HG03025 (cell line): Measurements from ENCODE around the gene LLGL2.
A peak's percentile ranks its signal among the peaks of the same experiment; 100 is the strongest.
"Not testable (repeated sequence)": the region's sequence is repeated elsewhere in the genome, so short reads cannot be mapped to it uniquely, and the experiment has no call there.

Experiments
- ATAC-seq: cut with Tn5 transposase; IDR thresholded peaks from one replicate; pipeline ENCODE4 v1.9.1; 2021; ENCODE audit warnings: mild to moderate bottlenecking, moderate library complexity; ENCODE audit not compliant: unreplicated experiment, low FRiP score

LLGL2 gene

DNA sequence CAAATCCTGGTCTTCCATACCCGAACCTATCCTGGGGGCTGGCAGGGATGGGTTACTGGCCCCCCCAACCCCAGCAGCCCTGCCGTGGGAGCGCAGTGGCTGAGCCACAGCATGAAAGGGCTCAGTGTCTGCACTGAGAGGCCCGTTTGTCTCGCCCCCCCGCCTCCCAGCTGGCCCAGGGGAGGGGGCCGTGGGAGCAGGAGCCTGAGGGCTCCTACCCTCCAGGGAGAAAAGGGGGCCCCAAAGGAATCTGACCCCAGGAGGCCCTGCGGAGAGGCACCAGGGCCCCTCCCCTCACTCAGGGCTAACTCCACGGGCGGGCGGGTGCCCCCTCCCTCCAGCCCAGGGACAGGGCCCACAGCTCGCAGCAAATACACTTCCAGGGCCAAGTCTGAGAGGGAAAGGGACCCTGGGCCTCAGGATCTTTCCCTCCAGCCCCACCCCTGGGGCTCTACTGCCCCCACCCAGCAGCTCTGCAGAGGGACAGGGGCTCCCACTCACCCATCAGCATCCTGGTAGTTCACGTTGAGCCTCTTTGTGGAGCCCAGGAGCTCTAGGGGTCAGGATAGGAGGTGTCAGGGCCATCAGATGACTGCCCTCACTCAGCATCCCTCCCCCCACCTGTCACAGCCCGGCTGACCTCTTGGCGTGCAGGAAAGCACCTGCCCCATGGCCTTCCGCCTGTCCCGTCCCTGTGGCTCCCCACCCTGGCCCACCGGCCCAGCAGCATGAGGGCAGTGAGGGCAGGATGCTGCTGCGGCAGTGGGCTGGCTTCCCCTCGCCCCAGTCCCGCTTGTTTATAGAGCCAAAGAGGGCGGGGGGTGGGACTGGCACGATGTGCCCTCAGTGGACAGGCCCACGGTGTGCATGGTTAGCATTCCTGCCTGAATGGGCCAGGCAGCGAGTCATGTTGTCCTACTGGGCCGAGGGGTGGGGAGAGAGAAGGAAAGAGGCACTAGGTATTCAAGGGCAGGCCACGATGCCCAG is 17.5 kb upstream of the LLGL2 start:
- no peak for ATAC-seq

DNA sequence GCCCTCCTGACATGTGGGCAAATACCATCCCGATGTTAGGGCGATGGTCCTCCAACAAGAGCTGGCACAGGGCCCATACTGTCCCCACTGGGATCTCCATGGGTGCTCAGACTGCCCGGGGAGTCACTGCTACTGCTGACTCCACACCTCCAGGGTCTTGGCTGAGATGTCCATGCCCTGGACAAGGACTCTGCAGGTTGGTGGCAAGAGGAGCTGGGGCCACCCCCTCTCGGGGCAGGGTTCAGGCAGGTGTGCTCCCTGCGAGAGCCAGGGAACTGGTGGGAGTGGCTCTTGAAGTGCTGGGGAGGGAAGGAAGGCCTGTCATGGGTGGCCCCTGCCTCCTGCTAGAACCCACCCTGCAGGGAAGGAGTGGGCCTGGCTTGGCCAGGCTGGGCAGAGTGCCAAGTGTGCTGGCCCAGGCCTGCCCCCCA is 16.6 kb upstream of the LLGL2 start:
- no peak for ATAC-seq

DNA sequence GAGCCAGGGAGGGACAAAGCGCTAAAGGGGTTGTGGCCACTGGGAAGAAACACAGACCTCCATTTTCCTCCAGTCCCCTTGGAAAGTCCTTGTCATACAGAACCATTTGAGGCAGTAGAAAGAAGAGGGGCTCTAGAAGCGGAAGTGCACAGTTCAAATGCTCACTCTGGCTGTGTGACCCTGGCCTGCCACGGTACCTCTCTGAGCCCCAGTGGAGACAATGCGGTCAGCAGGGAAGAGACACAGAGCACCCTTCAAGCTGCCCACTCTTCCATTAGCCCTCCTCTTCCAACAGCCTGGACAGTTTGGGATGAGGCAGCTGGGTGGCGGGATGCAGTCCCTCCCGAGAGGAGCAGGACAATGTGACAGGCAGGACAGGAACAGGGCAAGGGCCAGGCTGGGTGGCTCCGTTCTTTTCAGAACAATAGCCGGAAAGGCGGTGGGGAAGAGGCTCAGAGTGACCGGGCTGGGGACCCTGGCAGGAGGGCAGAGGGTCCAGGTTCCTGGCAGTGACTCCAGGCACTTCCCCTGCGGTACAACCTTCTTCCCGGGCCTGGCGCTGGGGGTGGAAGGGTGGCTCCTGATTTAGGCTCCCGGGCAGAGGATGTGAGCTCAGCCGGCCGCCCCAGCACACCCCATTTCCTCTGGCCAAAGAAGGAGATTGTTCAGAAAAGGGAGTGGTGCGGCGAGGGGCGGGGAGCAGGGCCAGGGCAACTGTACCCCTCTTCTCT is 15.8 kb upstream of the LLGL2 start:
- ATAC-seq: no peak

DNA sequence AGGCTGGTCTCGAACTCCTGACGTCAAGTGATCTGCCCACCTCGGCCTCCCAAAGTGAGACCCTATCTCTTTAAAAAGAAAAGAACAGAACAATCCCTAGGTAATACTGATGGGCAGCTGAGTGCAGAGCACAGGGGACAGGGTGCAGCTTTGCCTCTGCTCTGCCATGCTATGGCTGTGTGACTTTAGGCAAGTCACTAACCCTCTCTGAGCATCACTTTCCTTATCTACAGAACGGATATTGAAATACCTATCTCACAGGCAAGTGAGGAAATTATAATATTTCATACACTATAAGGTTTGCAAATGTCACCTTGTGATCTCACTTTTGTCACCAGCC is 14.3 kb upstream of the LLGL2 start:
- no peak for ATAC-seq

DNA sequence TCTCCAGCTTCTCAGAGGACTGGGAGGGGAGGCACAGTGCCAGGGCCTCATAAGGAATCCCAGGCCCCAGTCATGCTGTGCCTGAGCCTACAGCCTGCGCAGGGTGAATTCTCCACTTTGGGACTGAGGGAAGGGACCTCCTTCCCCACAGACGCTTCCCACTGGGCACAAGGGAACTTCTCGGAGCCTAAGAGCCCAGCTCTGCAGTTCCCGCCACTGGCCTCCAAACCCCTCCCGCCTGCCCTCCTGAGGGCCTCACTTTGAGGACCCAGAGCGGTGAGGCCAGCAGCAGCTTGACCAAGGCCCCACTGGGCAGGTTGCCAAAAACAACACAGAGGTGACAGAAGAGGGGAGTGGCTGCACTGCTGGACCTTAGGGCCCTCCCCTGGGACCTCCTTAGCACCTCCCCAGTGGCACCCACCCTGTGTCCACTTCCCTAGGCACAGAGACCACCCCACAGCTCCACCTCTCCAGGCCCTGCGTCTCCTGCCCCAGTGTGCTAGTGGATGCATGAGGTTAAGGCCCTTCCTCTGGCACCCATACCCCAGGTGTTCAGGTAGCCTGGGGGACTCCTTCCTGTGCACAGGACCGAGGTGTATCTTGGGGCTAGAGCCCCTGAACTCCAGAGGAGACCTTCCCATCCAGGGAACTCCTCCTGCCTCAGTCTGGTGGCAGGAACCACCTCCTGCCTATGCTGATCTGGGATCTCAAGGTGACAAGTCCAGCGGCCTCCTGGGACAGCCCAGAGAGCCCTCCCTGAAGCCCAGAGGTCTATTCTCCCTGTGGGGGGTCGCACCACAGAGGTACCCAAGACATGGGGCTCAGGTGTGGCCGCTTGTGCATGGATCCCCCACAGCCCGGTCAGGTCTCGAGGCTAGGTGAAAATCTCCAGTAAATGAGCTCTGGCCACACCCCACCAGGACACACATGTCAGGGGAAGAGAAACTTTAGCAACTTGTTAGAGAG is 13.6 kb upstream of the LLGL2 start:
- no peak for ATAC-seq

DNA sequence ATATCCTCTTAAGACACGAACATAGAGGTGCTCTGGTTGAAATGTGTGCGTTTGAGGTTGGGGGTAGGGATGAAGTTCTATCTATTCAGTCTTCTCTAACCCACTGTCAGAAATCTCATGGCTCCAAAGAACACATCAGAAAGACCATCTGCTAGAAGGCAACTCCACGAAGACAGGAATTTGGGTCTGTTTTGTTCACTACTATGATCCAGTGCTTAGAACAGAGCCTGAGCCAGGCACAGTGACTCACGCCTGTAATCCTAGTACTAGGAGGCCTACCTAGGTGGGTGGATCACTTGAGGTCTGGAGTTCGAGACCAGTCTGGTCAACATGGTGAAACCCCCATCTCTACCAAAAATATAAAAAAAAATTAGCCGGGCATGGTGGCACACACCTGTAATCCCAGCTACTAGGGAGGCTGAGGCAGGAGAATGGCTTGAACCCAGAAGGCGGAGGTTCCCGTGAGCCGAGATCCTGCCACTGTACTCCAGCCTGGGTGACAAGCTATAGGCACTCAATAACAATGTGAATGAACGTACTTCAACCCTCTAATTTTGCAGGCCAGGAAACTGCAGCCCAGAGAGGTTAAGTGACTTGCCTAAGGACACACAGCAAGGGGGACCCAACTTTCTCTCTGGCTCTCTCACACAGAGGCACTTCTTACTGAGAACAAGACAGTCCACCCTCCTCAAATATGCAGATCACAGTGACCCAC is 12.4 kb upstream of the LLGL2 start:
- no peak for ATAC-seq

DNA sequence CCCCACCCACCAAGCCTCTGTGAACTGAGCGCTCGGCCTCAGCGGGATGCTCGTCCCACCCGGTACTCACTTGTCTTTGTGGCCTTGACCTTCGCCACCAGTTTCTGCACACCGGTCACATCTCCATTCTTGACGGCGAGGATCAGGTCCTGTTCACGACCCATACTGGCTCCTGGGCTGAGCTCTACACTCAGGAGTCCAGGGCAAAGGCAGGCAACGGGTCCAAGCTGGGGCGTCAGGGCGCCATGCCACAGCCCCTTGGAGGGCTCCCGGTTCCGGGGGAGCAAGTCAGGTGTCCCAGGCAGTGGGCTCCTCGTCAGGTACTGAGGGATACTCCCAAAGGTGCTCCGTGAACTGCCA is 11.9 kb upstream of the LLGL2 start:
- ATAC-seq: no peak

DNA sequence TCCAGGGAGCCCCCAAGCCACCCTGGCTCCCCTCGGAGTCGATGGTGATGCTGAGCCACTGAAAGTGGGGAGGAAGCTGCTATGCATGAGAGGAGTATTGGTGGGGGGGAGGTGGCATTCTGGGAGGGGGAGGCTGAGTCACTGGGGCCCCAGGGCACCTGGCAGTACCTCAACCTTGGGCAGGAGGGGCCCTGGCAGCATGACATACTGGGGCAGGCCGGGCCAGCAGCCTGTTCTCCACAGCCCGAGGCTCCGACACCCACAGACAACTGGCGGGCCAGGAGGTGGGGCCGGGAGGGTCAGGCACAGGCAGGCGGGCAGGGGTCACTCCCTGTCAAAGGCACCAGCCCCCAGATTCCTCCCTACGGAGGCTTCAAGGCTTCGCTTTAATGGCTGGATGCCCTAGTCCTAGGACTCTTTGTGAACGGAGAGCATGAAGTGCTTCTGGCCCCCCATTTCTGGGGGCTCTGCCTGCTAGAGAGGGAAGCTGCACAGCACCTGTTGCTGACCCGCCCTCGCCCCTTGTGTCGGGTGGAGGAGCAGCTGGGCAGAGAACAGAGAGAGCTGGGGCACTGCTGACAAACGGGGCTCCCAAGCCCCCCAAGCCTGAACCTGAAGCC is 11.1 kb upstream of the LLGL2 start:
- no peak for ATAC-seq

DNA sequence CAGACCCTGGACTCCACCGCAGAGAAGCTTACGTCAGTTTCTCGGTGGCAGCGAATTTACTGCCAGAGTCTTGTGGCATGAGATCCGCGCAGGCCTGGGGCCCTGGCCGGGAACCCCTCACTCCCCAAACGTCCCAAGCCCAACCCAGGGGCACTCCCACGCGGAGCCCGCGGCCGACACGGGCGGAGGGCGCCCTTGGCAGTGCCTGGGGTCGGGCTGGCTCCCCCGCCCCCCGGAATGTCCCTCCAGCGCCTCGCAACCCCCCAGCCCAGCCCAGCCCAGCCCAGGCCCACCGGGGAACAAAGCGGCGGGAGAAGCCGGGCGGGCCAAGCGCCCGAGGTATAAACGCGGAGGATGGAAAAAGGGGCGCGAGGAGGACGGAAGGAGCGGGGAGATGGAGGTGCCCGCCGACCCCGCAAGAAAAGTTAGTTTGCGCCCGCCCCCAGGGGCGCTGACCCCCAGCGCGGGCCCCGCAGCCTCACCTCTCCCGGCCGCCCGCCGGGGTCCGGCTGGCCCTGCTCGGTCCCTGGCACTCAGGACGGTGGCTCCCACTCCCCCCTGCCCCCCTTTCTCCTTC is 10.5 kb upstream of the LLGL2 start:
- no peak for ATAC-seq

DNA sequence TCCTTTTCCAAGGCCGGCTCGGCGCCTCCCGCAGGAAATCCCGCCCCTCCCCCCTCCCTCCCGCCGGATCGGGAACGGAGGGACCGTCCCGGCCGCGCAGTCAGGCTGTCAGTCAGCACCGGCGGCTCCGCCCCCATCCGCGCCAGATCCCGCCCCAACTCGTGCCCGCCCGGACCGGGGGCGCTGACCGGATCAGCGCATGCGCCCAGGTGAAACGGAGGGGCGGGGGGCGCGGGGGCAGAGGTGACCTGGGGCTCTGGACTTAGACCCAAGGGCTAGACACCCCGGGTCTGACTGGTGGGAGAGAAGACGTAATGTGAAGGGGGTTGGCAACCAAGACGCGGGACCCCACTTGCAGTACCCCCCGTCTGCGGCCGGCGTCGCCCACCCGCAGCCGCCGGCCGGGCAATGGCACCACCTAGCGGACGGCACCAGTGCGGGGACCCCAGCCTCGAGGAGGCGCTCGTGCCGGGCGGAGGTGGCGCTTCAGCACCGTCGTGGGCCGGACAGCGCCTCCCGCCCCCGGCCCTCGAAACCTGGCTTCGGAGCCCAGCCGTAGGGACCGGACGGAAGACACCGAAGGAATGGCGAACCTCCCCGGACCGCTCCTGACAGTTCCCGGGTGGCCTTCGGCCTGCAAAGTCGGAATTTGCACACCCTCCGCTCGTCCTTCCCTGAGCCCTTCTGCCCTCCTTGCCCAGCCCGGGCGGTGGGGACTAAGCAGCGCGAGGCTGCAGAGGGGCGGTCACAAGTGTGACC is 9.8 kb upstream of the LLGL2 start, which contains the start of gene CASKIN2:
Gene CASKIN2 (minus strand): TSS at position 42 of the 759 bp plus-strand sequence. CDS start 1,733 bp downstream, outside the sequence.
- ATAC-seq: peak; percentile 44

DNA sequence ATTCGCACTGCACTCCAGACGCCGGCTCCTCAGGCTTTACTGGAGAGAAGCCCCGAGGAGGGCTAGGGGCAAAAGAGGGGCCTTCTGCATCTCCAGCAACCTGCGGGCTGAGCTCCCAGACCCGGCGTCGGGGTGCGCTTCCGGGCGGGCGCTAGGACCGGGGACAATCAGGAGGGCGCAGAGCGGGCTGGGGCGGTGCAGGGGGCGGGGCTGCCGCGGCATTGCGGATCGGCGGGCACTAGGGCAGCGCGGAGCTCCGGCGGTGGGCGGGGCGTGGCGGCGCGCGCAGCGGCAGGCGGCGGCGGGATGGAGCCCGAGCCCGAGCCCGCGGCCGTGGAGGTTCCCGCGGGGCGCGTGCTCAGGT is 9.3 kb upstream of the LLGL2 start, which contains the start of gene TSEN54:
Gene TSEN54 (plus strand): TSS at position 274 of the 364 bp plus-strand sequence. CDS start 33 bp downstream, at position 307.
- ATAC-seq: peak; percentile 64

DNA sequence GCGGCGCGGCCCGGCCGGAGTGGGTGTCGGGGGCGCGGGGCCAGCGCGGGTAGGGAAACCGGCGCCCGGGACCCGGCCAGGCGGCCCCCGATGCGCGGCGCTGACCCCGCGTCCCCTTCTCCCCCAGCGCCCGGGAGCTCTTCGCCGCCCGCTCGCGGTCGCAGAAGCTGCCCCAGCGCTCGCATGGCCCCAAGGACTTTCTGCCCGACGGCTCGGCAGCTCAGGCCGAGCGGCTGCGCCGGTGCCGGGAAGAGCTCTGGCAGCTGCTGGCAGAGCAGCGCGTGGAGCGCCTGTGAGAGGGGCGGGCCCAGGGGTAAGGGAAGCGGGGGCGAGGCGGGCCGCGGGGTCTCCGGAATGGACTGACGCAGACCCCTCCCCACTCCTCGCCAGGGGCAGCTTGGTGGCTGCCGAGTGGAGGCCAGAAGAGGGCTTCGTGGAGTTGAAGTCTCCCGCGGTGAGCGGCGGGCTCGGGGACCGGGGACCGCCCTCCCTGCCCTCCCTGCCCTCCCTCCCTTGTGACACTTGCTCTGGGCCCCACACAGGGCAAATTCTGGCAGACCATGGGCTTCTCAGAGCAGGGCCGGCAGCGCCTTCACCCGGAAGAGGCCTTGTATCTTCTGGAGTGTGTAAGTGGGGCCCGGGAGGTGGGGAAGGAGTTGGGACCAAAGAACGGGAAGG is 8.7 kb upstream of the LLGL2 start:
- peak; percentile 13 for ATAC-seq

DNA sequence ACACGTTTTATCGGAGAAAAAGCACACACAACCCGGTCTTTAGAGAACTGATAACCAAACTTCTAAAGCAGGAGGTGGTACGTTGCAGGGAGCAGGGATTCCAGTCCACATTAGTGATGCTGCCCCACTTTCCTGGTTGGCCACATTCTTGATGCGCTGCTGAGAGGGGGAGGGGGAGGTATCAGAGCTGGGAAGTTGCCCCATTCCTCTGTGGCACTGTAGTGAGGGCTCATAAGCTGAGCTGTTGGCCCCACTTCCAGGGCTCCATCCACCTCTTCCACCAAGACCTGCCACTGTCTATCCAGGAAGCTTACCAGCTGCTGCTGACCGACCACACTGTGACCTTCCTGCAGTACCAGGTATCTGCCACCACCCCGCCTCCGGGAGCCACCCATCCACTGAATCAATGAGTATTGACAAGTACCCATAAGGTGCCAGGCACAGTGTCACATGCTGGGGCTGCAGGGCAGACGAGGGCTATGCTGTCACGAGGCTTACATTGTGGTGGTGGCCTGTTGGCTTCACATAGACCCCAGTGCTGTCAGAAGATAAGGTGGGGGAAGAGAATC is 8.1 kb upstream of the LLGL2 start:
- no peak for ATAC-seq

DNA sequence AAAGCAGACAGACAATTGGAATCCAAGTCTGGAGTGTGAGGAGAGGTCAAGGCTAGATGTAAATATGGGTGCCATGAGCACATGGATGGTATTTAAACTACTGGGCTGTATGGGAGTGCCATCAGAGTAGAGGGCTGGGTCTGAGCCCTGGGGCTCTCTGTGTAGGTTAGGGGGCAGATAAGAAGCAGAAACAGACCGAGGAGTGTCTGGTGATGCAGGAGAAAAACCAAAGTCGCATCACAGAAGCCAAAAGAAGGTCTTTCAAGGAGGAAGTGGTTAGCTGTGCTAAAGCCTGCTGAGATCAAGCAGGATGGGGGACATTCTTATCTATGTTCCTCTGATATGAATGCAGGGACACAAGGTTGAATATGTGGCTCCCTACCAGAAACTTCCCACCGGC is 7.3 kb upstream of the LLGL2 start:
- no peak for ATAC-seq

DNA sequence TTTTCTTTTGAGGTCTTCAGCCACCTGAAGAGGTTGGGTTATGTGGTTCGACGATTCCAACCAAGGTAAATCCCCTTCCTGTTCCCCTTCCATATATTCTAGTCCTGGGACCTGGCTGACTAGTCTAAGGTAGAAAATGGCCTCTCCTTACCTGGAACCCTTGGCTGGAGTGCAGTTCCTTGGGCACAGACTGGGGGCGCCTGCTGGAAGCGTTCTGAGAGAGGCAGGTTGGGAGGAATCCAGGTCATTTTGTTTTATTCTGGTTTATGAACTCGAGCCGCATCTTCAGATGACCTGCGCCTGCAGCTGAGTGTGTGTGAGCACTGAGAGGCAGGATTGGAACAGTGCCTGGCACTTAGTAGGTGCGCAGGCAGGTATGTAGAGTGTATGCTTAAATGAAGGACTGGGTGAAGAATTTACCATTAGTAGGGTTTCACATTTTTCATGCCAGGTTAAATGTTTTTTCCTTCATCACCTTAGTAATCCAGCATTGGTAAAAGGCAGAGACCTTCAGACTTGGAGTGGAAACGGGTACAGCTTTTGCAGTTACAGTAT is 6.4 kb upstream of the LLGL2 start:
- no peak for ATAC-seq

DNA sequence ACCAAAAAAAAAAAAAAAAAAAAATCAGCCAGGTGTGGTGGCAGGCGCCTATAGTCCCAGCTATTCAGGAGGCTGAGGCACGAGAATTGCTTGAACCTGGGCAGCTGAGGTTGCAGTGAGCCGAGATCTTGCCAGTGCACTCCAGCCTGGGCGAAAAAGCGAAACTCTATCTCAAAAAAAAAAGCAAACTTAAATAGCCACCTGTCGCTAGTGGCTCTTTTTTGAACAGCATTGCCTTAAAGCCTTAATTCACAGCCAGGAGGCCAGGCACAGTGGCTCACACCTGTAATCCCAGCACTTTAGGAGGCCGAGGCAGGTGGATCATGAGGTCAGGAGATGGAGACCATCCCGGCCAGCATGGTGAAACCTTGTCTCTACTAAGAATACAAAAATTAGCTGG is 5.1 kb upstream of the LLGL2 start:
- not testable (repeated sequence) for ATAC-seq

DNA sequence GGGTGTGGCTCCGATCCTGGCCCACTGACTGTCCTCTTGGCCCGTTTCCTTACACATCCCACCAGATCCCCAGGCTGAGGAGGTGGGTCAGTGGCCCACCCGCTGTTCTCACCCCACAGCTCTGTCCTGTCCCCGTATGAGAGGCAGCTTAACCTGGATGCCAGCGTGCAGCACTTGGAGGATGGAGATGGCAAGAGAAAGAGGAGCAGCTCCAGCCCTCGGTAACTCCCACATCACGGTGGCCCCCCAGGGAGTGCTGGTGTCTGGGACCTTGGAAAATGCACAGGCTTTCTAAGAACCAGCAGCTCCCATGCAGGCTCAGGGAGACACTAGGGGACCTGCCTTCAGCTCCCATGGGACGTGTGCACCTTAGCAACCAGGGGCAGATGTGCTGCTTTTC is 4.2 kb upstream of the LLGL2 start:
- no peak for ATAC-seq
